ENCODE measurements around the gene HMGN5.

HMGN5 gene

DNA sequence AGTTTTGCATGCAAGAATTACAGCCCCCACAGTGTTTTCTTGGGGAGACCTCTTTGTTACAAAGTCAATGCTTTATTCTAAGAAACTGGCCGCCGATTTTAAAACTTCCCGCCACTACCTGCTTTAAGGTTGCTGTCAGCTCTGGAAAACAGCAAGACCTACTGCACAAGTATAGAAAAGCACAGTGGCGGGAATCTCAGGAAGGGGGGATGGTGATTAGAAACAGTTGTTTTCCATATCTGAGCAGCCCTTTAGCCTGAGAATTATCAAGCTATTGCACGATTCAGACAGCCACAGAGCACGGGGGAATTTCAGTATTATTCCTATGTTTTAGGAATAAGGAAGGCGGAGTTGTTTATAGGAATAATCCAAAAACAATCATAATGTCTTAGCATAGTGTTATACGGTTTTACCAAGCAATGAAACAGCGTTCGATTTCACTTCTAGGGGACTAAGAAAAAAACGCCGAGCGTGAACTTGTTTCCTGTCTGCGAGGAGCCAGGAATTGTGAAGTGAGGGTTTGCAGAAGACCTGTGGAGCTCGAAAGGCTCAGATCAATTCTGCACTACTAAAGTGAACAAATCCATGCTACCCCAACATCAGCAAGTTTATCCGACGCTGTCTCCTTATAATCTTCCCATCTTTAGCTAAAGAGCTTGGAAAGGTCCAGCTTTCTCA is 81.3 kb downstream of the HMGN5 start:
- DNase-seq (ENCODE audit: low read depth in 2 of 2): no peak

DNA sequence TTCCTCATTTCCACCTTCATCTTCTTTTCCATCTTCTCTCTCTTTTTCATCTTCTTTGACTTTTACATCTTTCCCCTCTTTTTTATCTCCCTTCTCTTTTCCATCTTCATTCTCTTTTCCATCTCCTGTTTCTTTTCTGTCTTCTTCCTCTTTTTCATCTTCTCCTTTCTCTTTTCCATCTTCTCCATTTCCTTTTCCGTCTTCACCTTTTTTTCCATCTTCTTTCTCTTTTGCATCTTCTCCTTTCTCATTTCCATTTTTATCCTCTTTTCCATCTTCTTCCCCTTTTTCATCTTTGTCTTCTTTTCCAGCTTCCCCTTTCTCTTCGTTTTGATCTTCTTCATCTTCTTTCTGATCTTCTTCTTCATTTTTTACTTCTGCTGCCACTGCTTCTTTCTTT is 87.0 kb downstream of the HMGN5 start:
- no peak for DNase-seq (ENCODE audit: low read depth in 2 of 2)

GRCh38 chrX:81110286-81110685 is 91.4 kb downstream of the HMGN5 start:
- no peak for DNase-seq (ENCODE audit: low read depth in 2 of 2)

GRCh38 chrX:81082649-81083048 is 119.1 kb downstream of the HMGN5 start:
- DNase-seq (ENCODE audit: low read depth in 2 of 2): no peak
